Measurements from ENCODE around the gene PCDHA1.

The PCDHA1 gene

GRCh38 chr5:141042555-141042954, 256.6 kb downstream of the PCDHA1 start:
- Histone ChIP-seq H3K4me3 (ENCODE audit: low read depth, low read length) (no peak overlapping the region), H3K27me3 (replicated peaks) (no peaks in the 10 kb centered on the region)
- in situ Hi-C loops (cut with HindIII; ENCODE audit: low pct_ligation_motif_present, low sequenced_read_pairs) = no loop called here

DNA sequence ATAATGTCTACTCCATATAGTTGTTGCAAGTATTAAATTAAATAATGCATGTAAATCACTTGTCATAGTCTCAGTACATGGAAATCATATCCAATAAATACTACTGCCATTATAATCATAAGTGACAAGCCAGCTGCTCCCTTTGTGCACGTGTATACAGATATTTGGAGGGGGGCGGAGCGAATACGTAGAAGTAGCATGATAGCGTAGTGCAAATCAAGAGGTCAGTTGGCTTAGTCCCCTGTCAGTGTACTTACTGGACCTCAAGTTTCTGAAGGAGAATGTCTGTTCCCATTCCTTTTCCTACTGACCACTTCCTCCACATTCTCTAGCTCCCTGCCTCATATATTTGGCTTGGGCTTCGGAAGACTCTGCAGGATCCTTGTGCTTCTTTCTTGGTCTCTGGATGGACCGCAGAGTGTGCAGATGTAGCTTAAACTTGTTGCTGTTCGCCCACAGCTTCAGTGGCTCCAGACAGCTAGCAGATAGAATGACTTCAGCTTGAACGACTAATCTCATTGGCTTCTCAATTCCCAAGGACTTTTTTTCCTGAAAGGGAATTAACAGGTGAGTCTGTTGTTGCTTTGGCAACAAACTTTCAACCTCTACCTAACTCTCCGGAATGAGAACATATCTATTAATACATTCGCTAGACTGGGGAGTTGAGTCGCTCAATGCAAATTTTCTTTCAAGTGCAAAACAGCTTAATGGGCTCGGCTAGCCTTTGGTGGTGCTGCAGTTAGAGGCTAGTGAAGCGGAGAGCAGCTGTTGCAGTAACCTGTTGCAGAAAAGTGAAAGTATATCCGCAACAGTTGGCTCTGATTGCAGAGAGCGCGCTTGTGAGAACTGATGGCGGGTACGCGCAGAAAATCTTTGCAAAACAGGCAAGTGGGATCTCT, 264.9 kb downstream of the PCDHA1 start, which contains the start of gene PCDHB1:
Gene PCDHB1 (plus strand): TSS at position 753 of the 899 bp plus-strand sequence. CDS start 97 bp downstream, at position 850.
- Histone ChIP-seq H3K27me3 (replicated peaks) (no peaks in the 10 kb centered on the region), H3K27ac (no peak within 1 kb of the TSS), H3K36me3 (replicated peaks) (no peaks in the 10 kb centered on the region), H3K4me3 (ENCODE audit: low read depth, low read length) (no peak within 1 kb of the TSS)
- in situ Hi-C loops (cut with HindIII; ENCODE audit: low pct_ligation_motif_present, low sequenced_read_pairs) = no loop called here
- TF ChIP-seq, protein P1, sequence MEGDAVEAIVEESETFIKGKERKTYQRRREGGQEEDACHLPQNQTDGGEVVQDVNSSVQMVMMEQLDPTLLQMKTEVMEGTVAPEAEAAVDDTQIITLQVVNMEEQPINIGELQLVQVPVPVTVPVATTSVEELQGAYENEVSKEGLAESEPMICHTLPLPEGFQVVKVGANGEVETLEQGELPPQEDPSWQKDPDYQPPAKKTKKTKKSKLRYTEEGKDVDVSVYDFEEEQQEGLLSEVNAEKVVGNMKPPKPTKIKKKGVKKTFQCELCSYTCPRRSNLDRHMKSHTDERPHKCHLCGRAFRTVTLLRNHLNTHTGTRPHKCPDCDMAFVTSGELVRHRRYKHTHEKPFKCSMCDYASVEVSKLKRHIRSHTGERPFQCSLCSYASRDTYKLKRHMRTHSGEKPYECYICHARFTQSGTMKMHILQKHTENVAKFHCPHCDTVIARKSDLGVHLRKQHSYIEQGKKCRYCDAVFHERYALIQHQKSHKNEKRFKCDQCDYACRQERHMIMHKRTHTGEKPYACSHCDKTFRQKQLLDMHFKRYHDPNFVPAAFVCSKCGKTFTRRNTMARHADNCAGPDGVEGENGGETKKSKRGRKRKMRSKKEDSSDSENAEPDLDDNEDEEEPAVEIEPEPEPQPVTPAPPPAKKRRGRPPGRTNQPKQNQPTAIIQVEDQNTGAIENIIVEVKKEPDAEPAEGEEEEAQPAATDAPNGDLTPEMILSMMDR (IDR thresholded peaks at IDR 0.05; ENCODE audit: low read depth, low read length, missing control alignments) = no peak
- no peak for DNase-seq

More at GRCh38 chr5:141042555-141042954, 256.6 kb downstream of the PCDHA1 start:
- no peak for DNase-seq
- no peak overlapping the region for H3K27ac ChIP-seq
- TF ChIP-seq, protein P1 (IDR thresholded peaks at IDR 0.05; ENCODE audit: low read depth, low read length, missing control alignments) = no peak
- no peaks in the 10 kb centered on the region for H3K36me3 ChIP-seq (replicated peaks)

DNA sequence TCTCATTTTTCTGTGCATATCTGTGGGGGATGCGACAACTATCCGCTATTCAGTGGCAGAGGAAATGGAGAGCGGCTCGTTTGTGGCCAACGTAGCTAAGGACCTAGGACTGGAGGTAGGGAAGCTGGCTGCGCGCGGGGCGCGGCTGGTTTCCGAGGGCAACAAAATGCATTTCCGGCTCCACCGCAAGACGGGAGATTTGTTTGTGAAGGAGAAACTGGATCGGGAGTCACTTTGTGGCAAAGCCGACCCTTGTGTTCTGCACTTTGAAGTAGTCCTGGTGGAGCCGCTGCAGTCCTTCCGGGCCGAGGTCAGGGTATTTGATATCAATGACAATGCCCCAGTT, 265.6 kb downstream of the PCDHA1 start:
- no peaks in the 10 kb centered on the region for H3K36me3 ChIP-seq (replicated peaks)
- no peak overlapping the region for H3K27ac ChIP-seq
- DNase-seq = no peak
- TF ChIP-seq, protein P1 (IDR thresholded peaks at IDR 0.05; ENCODE audit: low read depth, low read length, missing control alignments) = no peak
- in situ Hi-C loops (cut with HindIII; ENCODE audit: low pct_ligation_motif_present, low sequenced_read_pairs) = no loop called here
- H3K4me3 ChIP-seq (ENCODE audit: low read depth, low read length) = no peak overlapping the region
- no peaks in the 10 kb centered on the region for H3K27me3 ChIP-seq (replicated peaks)
